NOMO-1 treated with DMSO at 0.1 percent for 48 hours (cell line): ENCODE results near the gene NLRP12.
A peak's percentile ranks its signal among the peaks of the same experiment; 100 is the strongest.
"Not testable (repeated sequence)": the region's sequence is repeated elsewhere in the genome, so short reads cannot be mapped to it uniquely, and the experiment has no call there.

Experiments
- DNase-seq: peaks from one replicate; lab custom pipeline; 2025; ENCODE audit not compliant: unreplicated experiment; lab: John Stamatoyannopoulos, UW

NLRP12 gene

DNA sequence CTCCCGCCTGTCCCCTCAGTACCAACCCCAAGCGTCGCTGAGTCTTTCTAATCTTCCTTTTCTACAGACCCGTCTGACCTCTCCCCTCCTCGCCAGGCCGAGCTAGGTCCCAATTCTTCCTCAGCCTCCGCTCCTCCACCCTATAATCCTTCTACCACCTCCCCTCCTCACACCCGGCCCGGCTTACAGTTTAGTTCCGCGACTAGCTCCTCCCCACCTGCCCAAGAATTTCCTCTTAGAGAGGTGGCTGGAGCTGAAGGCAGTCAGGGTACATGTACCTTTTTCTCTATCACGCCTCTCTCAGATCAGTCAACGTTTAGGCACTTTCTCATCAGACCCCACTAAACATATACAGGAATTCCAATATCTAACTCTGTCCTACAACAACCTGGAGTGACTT, 8.7 kb upstream of the NLRP12 start:
- DNase-seq: not testable (repeated sequence)

GRCh38 chr19:53828531-53828930, 4.4 kb upstream of the NLRP12 start:
- DNase-seq: no peak

- no peak for DNase-seq
These were observed 2.8 kb upstream of the NLRP12 start for GRCh38 chr19:53826876-53827275.

DNA sequence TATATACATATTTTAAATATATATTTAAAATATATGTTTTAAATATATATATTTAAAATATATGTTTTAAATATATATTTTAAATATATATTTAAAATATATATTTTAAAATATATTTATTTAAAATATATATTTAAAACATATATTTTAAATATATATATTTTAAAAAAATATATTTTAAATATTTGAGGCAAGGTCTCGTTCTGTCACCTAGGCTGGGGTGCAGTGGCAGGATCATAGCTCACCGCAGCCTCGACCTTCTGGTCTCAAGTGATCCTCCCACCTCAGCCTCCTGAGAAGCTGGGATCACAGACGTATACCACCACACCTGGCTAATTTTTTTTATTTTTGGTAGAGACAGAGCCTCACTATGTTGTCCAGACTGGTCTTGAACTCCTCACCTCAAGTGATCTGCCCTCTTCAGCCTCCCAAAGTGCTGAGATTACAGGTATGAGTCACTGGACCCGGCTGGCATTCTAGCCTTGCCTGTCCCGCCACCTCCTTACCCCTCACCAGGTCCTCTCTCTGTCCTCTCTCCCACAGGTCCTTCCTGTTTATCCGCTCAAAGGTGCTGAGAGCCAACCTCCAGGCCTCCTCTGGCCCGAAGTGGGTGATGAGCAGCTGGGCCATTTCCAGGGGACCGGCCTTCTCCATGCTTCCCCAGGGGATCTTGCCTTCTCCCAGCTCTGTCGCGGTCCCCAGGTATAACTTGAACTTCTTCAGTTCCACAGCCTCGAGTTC, 564 bp downstream of the NLRP12 start:
- no peak for DNase-seq

DNA sequence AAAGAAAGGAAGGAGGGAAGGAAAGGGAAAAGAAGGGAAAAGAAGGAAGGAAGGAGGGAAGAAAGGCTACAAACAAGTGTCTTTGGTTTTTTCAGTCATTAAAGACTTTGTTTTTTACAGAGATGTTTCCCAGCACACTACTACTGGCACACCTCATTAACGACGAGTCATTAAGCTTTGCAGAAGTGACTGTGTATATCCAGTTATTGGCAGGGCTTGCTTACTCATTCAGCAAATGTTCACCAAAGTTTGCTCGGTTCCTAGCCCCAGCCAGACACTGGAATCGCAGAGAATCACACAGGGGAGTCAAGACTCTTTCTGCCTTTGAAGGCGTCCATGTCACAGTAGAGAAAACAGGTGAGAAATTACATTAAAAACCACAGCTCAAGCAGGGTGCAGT, 4.3 kb downstream of the NLRP12 start:
- peak; percentile 16 for DNase-seq

DNA sequence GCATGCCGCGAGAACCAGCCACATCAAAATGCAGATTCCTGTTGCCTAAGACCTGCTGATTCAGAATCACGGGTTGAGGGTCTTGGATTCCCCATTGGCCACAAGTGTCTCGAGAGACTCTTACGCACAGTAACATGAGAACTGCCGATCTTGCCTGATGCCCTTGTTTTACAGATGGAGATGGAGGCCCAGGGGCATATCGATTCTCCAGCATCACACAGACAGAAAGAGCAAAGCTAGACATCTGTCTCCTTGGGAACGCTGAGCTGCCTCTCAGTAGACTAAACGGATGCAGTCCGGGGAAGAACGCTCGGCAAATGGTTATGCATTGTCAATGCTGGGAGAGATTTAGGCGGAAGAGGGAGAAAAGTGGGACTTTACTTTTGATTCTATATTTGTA, 5.4 kb downstream of the NLRP12 start:
- no peak for DNase-seq

- no peak for DNase-seq
These were observed 10.1 kb downstream of the NLRP12 start for GRCh38 chr19:53813996-53814395.

DNA sequence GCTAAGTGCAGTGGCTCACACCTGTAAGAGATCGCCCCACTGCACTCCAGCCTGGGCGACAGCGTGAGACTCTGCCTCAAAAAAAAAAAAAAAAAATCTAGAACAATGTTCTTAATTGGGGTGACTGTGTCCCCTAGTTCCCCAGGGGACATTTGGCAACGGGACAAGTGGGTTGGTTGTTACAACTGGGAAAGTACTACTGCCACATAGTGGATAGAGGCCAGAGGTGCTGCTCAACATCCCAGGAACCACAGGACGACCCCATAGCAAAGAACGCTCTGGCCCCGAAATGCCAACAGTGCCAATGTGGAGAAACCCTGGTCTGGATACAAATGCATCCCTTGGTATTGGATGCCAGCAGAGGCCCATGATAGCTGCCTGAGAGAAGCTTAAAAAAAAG, 11.8 kb downstream of the NLRP12 start:
- no peak for DNase-seq

GRCh38 chr19:53810891-53811290, 13.2 kb downstream of the NLRP12 start:
- DNase-seq: no peak

- DNase-seq: no peak
These were observed 13.9 kb downstream of the NLRP12 start for GRCh38 chr19:53810187-53810546.

DNA sequence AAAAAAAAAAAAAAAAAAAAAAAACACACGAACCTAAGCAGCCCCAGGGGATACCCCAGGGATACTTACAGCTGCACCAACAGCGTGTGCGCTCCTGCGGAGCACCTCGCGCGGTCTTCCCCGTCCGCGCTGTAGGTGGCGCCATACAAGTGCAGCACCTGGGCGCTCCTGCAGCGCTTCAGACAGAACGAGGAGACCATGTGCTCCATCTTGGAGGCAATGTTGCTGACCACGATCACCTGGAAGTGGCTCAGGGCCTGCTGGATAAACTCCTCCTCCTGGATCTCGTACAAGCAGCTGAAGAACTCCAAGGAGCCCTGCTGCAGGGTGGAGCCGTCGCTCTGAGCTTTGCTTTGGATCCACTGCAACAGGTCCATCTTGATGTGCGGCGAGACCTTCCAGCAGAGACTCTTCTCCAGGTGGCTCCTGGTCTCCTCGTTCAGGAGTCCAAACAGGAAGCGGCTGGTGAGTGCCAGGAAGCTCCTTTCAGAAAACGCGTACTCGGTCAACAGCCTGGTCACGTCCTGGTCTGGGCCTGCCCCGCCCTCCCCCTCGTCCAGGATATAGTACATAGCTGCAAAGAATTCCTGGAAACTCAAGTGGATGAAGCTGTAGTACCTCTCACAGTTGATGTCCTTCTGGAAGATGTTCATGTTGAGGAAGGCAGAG, 14.5 kb downstream of the NLRP12 start:
- DNase-seq: no peak

DNA sequence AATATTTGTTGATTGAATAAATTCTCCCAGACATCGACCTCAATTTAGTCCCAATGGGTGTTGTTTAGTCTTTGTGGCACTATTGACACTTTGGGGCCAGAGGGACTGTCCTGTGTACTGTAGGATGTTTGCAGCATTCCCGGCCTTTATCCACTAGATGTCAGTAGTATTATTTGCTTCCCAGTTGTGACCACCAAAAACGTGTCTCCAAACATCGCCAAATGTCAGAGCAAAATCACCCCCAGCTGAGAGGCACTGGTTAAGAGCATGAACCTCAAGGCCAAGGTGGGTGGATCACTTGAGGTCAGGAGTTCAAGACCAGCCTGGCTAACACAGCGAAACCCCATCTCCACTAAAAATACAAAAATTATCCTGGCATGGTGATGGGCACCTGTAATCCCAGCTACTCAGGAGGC, 15.4 kb downstream of the NLRP12 start:
- DNase-seq: peak; percentile 46

- no peak for DNase-seq
These were observed 22.9 kb downstream of the NLRP12 start for GRCh38 chr19:53801257-53801656.

- DNase-seq: no peak
These were observed 29.1 kb downstream of the NLRP12 start for GRCh38 chr19:53795019-53795418.

GRCh38 chr19:53792721-53793433, 31.2 kb downstream of the NLRP12 start:
- DNase-seq: peak; percentile 87

DNA sequence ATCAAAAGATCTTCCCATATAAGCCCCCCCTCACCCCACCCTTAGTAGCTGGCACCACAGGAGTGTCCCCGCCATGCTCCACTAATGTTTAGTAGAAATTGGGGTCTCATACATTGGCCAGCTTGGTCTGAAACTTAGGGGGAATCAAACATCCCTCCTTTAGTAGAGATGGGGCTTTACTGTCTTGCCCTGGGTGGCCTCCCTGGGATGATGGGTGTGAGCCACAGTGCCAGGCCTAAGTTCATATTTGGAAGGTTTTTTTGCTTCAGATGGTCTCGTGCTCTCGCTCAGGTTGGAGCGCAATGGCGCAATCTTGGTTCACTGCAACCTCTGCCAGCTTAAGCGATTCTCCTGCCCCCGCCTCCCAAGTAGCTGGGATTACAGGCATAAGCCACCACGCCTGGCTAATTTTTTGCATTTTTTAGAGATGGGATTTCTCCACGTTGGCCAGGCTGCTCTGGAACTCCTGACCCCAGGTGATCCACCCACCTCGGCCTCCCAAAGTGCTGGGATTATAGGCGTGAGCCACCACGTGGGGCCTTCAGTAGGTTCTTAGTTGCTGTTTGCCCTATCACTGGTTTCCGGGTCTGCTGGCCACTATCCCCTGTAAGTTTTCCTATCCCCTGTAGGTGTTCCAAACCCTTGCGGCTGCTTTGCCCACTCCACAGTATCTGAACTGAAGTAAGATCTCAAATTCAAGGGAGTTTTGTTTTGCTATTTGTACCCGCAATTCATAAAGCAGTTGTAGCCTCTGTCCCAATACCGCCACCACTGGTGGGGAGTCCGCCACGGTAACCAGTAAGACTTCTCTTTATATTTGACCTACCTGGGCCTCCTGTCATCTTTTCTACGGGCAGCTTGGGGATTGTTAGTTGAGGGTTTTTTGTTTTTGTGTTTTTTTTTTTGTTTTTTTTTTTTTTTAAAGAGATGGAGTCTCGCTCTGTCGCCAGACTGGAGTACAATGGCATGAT, 34.1 kb downstream of the NLRP12 start:
- no peak for DNase-seq

DNA sequence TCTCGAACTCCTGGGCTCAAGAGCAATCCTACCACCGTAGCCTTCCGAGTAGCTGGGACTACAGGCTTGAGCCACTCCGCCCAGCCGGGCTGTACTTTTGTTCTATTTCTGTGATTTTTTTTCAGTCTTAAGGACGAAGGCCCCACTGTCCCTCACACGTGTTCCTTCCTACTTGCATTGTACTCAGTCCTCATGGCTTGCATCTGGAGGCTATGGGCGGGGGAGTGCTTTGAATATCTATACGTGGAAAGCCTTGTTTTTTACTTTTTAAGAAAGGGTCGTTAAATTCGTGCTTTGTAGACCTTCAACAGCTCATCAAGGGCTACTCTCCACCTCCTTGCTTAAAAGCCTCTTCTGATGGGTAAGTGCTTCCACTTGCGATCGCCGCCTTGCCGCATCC, 36.8 kb downstream of the NLRP12 start:
- no peak for DNase-seq

DNA sequence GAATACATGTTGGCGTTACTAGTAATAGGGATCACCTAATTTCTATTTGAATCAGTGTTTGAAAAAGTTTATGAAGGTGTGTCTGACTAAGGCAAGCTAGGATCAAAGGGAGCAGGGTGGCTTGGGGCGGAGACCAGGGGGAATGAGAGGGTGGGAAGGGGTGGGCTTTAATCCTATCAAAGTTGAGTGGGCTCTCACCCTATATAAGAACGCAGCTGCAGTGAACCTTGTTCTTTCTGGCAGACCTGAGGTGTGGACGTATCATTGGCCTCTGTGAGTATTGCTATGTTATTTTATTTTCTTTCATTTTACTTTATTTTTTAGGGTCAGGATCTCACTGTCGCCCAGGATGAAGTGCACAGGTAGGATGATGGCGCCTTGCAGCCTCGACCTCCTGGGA, 37.4 kb downstream of the NLRP12 start:
- no peak for DNase-seq

- DNase-seq: peak; percentile 14
These were observed 38.8 kb downstream of the NLRP12 start for GRCh38 chr19:53785196-53785889.

DNA sequence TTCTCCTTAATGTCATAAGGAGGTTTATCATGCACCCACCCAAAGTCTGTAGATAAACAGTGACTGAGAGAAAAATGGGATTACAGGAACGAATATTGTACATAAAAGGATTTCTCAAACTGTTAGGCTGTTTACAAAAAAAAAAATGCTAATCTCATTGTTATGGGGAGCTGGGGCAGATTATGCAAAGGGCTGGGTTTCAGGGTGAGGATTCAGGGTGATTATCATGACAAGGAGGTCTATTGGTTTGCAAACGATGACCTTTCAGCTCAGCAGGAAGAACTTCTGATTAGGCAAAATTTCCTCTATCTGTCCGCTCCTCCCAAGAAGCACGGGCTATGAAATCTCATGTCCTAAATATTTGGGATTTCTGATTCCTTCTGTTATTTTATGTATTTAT, 41.4 kb downstream of the NLRP12 start:
- DNase-seq: no peak
